Skin of body (tissue), 2 donors: ENCODE results near the gene IGFLR1. TPM values are rescaled to one million over a fixed set of nuclear protein-coding genes. Genes with fewer than 3 reads are reported as not detected.

Experiments
- DNase-seq: peaks from one replicate; lab custom pipeline; 2025; lab: John Stamatoyannopoulos, UW
- total RNA-seq: library from RNA; depleted of rRNA; stranded (reverse); fragments of >200 nt; gene quantifications from one replicate; pipeline ENCODE4 v1.2.3, GENCODE V29; 2014

The IGFLR1 gene, protein sequence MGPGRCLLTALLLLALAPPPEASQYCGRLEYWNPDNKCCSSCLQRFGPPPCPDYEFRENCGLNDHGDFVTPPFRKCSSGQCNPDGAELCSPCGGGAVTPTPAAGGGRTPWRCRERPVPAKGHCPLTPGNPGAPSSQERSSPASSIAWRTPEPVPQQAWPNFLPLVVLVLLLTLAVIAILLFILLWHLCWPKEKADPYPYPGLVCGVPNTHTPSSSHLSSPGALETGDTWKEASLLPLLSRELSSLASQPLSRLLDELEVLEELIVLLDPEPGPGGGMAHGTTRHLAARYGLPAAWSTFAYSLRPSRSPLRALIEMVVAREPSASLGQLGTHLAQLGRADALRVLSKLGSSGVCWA
- 1.2 TPM for total RNA-seq

DNA sequence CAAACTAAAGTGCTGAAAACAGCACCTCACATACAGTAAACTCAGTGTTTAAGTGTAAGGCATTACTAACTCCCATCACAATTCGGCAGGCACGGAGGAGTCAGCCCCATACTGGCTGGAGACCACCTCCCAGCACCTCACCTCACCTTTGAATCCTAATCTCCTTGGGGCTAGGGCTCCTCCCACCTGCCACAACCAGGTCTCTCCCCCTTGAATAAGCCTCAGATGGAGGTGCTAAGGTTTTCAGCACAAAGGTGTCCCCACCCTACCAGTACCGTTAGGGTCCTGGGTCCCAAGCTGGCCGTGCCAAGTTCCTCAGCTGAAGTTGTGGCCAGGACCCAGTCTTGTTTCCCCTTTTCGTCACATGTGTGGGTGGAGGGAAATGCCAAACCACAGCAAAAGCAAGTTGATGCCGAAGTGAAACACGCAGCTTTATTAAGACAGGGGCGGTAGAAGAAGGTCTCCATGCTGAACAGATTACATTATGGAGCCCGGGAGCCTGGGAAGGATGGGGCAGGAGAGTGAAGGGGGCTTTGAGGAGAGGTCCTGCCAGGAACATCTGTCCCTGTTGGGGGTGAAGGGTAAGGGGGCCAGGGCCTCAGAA lies at the start of gene IGFLR1:
Gene IGFLR1, minus strand, starts transcription at position 332 of the 604 bp plus-strand sequence. CDS start 1,272 bp downstream, outside the sequence.
- no peak for DNase-seq

GRCh38 chr19:35791814-35792279 lies 49.6 kb upstream of the IGFLR1 start:
- DNase-seq = no peak

- no peak for DNase-seq
Observed at GRCh38 chr19:35790981-35791813, 48.9 kb upstream of the IGFLR1 start.

DNA sequence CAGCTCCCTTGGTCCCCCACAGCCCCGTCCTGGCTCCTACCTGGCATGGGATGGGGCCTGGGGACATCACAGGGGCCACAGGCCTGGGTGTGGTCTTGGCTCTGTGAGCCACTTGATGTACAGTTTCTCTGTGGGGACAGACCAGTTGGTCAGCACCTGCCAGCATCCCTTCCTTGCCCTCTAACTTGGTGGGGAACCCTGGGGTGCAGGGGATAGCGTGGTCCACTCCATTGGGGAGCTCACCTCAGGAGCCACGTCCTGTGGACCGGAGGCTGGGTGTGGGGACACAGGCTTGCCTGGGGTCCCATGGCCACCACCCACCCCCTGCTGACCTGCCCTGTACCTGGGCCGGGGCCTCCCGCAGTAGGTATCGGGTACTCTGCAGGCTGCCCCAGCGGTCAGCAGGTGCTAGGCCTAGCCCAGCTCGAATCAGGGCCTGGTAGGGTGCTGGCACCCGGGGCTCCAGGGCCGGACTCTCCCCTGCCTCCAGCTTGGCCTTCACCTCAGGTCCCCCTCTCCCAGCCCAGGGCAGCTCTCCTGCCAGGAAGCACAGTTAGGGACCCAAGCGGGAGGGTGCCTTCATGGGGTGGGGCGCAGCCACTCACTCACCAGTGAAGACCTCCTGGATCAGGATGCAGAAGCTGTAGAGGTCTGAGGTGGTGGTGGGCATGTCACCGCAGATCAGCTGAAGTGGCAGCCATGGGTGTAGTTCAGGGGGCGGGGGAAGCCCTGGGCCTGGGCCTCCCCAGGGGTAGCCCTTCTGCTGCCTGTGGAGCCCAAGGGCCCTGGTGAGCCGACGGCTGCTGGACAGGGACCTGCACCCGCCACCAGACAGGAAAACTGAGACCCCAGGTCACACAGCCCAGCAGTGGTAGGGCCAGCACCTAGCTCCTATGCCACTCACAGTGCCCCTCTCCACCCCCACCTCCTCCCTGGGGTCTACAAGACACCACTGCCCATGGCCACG lies 48.0 kb upstream of the IGFLR1 start:
- no peak for DNase-seq

DNA sequence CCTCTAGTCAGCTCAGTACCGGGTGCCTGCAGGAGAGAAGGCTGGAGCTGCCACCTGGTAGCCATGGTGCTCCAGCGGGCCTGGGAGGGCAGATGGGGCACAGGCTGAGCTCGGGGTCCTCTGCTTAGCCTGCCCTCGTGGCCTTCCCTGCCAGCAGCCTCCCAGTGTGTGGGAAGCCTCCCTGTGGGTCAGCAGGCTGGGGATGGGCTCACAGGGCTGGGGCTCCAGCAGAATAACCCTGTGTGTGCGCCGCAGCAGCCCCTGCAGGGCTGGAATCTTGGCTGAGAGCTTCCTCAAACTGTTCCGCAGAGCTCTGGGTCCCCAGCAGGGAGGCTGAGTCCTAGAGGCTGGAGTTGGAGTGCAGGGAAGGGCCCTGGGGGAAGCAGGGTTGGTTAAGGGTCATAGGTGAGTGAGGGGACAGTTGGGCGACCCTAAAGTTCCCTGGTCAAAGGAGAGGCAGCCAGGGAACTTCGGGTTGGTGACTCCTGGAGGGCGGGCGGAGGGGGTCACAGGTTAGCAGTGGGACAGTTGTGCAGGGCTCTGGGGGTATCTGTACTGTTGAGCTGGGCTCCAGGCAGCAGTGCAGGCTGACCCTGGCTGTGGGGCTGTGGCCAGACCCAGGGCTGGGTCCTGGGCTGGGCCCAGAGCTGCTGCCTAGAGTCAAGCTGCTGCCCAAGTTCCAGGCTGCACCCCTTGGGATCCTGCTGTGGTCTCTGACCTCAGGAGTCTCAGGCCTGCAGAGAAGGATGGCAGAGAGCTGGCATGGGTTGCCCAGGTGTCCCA lies 47.1 kb upstream of the IGFLR1 start:
- no peak for DNase-seq

DNA sequence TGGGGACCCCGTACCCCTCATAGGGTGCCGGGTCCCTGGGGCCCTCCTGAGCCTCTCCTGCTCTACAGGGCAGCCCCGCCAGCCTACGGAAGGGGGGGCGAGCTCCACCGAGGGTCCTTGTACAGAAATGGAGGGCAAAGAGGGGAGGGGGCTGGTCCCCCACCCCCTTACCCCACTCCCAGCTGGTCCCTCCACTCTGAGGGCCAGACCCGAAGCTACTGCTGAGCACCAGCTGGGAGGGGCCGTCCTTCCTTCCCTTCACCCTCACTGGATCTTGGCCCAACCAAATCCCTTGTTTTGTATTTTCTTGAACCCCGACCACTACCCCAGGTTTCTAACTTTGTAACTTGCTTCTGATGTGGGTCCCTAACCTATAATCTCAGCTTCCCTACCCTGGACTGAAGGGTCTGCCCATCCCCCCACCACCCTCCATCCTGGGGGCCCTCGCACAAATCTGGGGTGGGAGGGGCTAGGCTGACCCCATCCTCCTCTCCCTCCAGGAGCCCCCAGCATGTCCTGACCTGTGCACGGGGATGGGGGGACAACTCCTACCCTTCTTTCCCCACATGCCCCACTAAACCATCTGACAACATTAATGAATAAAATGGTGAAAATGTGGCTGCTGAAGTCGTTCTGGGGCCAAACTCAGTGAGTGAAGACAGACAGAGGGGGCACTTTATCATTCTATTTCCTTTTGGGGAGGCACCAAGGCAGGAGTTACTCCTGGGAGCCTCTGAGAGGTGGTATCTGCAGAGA lies 46.1 kb upstream of the IGFLR1 start:
- no peak for DNase-seq

DNA sequence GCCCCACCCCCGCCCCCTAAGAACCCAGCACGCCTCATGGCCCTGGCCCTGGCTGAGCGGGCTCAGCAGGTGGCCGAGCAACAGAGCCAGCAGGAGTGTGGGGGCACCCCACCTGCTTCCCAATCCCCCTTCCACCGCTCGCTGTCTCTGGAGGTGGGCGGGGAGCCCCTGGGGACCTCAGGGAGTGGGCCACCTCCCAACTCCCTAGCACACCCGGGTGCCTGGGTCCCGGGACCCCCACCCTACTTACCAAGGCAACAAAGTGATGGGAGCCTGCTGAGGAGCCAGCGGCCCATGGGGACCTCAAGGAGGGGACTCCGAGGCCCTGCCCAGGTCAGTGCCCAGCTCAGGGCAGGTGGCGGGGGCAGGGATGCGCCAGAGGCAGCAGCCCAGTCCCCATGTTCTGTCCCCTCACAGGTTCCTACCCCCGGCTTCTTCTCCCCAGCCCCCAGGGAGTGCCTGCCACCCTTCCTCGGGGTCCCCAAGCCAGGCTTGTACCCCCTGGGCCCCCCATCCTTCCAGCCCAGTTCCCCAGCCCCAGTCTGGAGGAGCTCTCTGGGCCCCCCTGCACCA lies 45.1 kb upstream of the IGFLR1 start:
- DNase-seq = no peak

GRCh38 chr19:35786299-35787160 lies 44.3 kb upstream of the IGFLR1 start:
- no peak for DNase-seq

- DNase-seq = no peak
Observed at GRCh38 chr19:35785339-35785627, 43.0 kb upstream of the IGFLR1 start.

DNA sequence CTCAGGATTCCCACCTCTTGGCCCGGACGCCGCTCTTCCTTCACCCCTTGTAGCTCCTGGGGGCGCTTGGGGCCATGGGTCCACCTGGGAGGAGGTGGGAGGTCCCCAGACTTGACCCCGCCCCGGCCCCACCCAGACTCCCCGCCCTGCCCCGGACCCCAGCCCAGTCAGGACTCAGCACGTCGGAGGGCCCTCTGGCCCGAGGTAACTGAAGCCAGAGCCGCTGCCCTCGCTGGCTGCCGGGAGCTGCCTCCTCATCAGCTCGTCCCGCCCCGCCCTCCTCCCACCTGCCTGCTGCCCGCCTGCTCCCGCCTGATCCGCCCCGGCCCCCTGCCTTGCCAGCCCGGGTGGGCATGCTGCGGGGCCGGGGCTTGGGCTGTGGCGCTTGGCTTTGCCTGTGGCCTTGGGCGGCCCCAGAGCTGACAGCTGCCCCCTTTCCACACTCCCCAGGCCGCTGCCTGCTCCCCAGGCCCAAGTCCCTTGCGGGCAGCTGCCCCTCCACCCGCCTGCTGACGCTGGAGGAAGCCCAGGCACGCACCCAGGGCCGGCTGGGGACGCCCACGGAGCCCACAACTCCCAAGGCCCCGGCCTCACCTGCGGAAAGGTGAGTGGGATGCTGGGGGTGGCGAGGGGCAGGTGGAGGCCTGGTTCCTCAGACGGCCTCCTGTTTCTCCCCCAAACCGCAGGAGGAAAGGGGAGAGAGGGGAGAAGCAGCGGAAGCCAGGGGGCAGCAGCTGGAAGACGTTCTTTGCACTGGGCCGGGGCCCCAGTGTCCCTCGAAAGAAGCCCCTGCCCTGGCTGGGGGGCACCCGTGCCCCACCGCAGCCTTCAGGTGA lies 42.5 kb upstream of the IGFLR1 start:
- no peak for DNase-seq

DNA sequence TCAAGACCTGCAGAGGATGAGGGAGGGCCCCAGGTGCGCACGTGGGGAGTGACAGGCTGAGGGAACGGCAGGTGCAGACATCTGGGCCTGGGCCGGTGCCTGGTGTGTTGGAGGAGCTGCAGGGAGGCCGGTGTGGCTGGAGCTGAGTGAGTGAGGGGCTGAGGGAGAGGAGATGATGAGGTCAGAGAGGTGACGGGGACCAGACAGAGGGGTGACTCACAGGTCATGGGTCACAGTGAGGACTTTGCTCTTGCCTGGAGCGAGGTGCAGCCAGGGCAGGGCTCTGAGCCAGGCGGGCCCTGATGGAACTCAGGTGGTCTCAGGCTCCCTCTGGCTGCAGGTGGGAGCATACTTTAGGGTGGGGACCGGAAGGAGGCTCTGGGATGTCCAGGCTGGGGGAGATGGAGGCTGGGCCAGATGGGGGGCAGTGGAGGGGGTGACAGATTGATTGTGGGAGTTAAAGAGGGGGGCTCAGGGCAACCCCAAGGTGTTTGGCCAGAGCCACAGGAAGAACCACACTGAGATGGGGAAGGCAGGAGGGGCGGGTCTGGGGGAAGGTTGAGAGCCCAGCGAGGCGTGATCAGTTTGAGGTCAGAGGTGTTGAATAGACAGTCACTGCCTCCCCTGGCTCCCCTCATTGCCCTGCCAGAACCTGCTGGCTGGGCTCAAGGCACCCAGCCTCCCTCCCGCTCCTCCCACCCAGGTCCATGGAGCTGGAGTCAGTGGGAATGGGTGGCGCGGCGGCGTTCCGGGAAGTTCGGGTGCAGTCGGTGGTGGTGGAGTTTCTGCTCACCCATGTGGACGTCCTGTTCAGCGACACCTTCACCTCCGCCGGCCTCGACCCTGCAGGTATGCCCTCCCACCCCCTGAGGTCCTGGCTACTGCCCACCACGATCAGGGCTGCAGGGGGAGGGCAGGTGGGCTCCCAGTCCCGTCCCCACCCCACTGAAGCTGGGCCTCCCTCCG lies 41.5 kb upstream of the IGFLR1 start:
- no peak for DNase-seq

- DNase-seq = no peak
Observed at GRCh38 chr19:35782589-35782988, 40.3 kb upstream of the IGFLR1 start.

GRCh38 chr19:35781650-35782049 lies 39.4 kb upstream of the IGFLR1 start:
- DNase-seq = no peak

- DNase-seq = no peak
Observed at GRCh38 chr19:35780717-35781116, 38.5 kb upstream of the IGFLR1 start.

GRCh38 chr19:35780058-35780457 lies 37.8 kb upstream of the IGFLR1 start:
- DNase-seq = no peak

GRCh38 chr19:35779033-35779432 lies 36.8 kb upstream of the IGFLR1 start:
- no peak for DNase-seq
